GM23338 (cell line): ENCODE measurements around the gene COL15A1. TPM values are rescaled to one million over a fixed set of nuclear protein-coding genes. Genes with fewer than 3 reads are reported as not detected.

Experiments used
- ATAC-seq: fragments of 200-7000 bp; cut with Tn5 transposase; 3 replicates; pipeline ENCODE4 v1.9.1; 2020
- DNase-seq: peaks from one replicate; pipeline ENCODE4 v3.0.0-alpha.2; 2015; ENCODE audit warnings: low spot score
- H2AFZ ChIP-seq: fragments of 200-600 bp; sonication (generic); 2 replicates; pipeline ENCODE4 v1.8.0; 2016; ENCODE audit warnings: antibody characterized with exemption, mild to moderate bottlenecking, moderate library complexity
- H3F3A ChIP-seq: fragments of 200-600 bp; sonication (generic); replicated peaks from 2 replicates; pipeline ENCODE4 v1.8.0; 2017; ENCODE audit warnings: antibody characterized with exemption, mixed run types, low read depth
- H3K27ac ChIP-seq: fragments of 200-600 bp; sonication (generic); 2 replicates; pipeline ENCODE4 v1.6.1; 2016; ENCODE audit warnings: low read depth
- H3K27me3 ChIP-seq: fragments of 200-600 bp; sonication (generic); 2 replicates; pipeline ENCODE4 v1.8.0; 2016; ENCODE audit warnings: mild to moderate bottlenecking, mixed run types, moderate library complexity; ENCODE audit not compliant: insufficient read depth
- H3K36me3 ChIP-seq: fragments of 200-600 bp; sonication (generic); 2 replicates; pipeline ENCODE4 v1.8.0; 2016; ENCODE audit warnings: mild to moderate bottlenecking; ENCODE audit not compliant: insufficient read depth
- H3K4me1 ChIP-seq: fragments of 200-600 bp; sonication (generic); 2 replicates; pipeline ENCODE4 v1.8.0; 2016; ENCODE audit warnings: mild to moderate bottlenecking, moderate library complexity; ENCODE audit not compliant: insufficient read depth
- H3K4me2 ChIP-seq: fragments of 200-600 bp; sonication (generic); 2 replicates; pipeline ENCODE4 v1.7.1; 2017; ENCODE audit warnings: mixed run types
- H3K4me3 ChIP-seq: fragments of 200-600 bp; sonication (generic); 2 replicates; pipeline ENCODE4 v1.6.1; 2016; ENCODE audit warnings: mixed run types
- H3K79me2 ChIP-seq: fragments of 200-600 bp; sonication (generic); replicated peaks from 2 replicates; pipeline ENCODE4 v1.8.0; 2017; ENCODE audit warnings: mild to moderate bottlenecking; ENCODE audit not compliant: insufficient read depth
- H3K9me2 ChIP-seq: fragments of 200-600 bp; sonication (generic); 2 replicates; pipeline ENCODE4 v1.8.0; 2017; ENCODE audit not compliant: insufficient read depth
- H4K20me1 ChIP-seq: fragments of 200-600 bp; sonication (generic); replicated peaks from 2 replicates; pipeline ENCODE4 v1.8.0; 2017; ENCODE audit warnings: mild to moderate bottlenecking; ENCODE audit not compliant: insufficient read depth
- H3K27ac Mint-ChIP-seq: 2 replicates; pipeline ENCODE4 v1.8.0; 2020; ENCODE audit warnings: inconsistent platforms, mild to moderate bottlenecking, moderate library complexity, mixed read lengths
- H3K27me3 Mint-ChIP-seq: 3 replicates; pipeline ENCODE4 v1.8.0; 2022; ENCODE audit warnings: low read depth, mild to moderate bottlenecking, moderate library complexity, mixed read lengths, inconsistent platforms; ENCODE audit not compliant: insufficient read depth, poor library complexity
- H3K36me3 Mint-ChIP-seq: 3 replicates; pipeline ENCODE4 v1.8.0; 2021; ENCODE audit warnings: low read depth, mild to moderate bottlenecking, inconsistent platforms, moderate library complexity, mixed read lengths
- H3K4me1 Mint-ChIP-seq: 3 replicates; pipeline ENCODE4 v1.8.0; 2020; ENCODE audit warnings: mild to moderate bottlenecking, inconsistent platforms, mixed read lengths
- H3K4me3 Mint-ChIP-seq: 3 replicates; pipeline ENCODE4 v1.8.0; 2021; ENCODE audit warnings: moderate library complexity, mild to moderate bottlenecking, inconsistent platforms, mixed read lengths
- H3K9me3 Mint-ChIP-seq: 3 replicates; pipeline ENCODE4 v1.8.0; 2020; ENCODE audit warnings: moderate library complexity, mild to moderate bottlenecking, inconsistent platforms, mixed read lengths
- EZH2 ChIP-seq: fragments of 200-600 bp; sonication (generic); IDR thresholded peaks from one replicate; pipeline ENCODE4 v1.8.0; 2017; ENCODE audit warnings: antibody characterized with exemption, mild to moderate bottlenecking, low read depth; ENCODE audit not compliant: unreplicated experiment
- EZH2phosphoT487 ChIP-seq: fragments of 200-600 bp; sonication (generic); IDR thresholded peaks from one replicate; pipeline ENCODE4 v1.8.1; 2018; ENCODE audit warnings: antibody characterized with exemption; ENCODE audit not compliant: unreplicated experiment
- NANOG ChIP-seq: IDR thresholded peaks from 2 replicates; pipeline ENCODE4 v1.6.1; 2016; ENCODE audit warnings: antibody characterized with exemption, borderline replicate concordance
- POLR2AphosphoS5 ChIP-seq: IDR thresholded peaks from 2 replicates; pipeline ENCODE4 v1.6.1; 2016; ENCODE audit warnings: antibody characterized with exemption, low read depth
- STAT1 ChIP-seq: IDR thresholded peaks from one replicate; pipeline ENCODE4 v1.6.1; 2016; ENCODE audit warnings: antibody characterized with exemption; ENCODE audit not compliant: unreplicated experiment
- ZNF114 ChIP-seq: fragments of 250-450 bp; sonication (Bioruptor Pico); IDR thresholded peaks from 2 replicates; pipeline ENCODE4 v1.5.0; 2020; ENCODE audit warnings: mild to moderate bottlenecking, moderate library complexity
- ZNF331 ChIP-seq: fragments of 250-450 bp; sonication (Bioruptor Pico); IDR thresholded peaks from 2 replicates; pipeline ENCODE4 v1.5.0; 2020; ENCODE audit warnings: low read depth, mild to moderate bottlenecking, moderate library complexity
- polyA plus RNA-seq: library from polyadenylated mRNA; unstranded; fragments of >200 nt; fragmentation: Nextera tagmentation; extraction: Ambion mirVana; gene quantifications from 2 replicates; pipeline ENCODE4 v1.2.1, GENCODE V29; 2016
- total RNA-seq: library from RNA; depleted of rRNA; stranded (reverse); fragments of >200 nt; shearing (Covaris generic); gene quantifications from 2 replicates; pipeline ENCODE4 v1.2.3, GENCODE V29; 2014
- TF ChIP-seq, protein P1 (sequence below): IDR thresholded peaks from one replicate; pipeline ENCODE4 v1.6.1; 2018; ENCODE audit warnings: antibody characterized with exemption; ENCODE audit not compliant: unreplicated experiment
- TF ChIP-seq, protein P2 (sequence below): fragments of 250-450 bp; sonication (Bioruptor Pico); IDR thresholded peaks from 2 replicates; pipeline ENCODE4 v1.5.0; 2020; ENCODE audit warnings: mild to moderate bottlenecking, moderate library complexity

Gene COL15A1
- total and polyA plus RNA-seq, 2 experiments from 2014 or later = 0.17 to 0.18 TPM

DNA sequence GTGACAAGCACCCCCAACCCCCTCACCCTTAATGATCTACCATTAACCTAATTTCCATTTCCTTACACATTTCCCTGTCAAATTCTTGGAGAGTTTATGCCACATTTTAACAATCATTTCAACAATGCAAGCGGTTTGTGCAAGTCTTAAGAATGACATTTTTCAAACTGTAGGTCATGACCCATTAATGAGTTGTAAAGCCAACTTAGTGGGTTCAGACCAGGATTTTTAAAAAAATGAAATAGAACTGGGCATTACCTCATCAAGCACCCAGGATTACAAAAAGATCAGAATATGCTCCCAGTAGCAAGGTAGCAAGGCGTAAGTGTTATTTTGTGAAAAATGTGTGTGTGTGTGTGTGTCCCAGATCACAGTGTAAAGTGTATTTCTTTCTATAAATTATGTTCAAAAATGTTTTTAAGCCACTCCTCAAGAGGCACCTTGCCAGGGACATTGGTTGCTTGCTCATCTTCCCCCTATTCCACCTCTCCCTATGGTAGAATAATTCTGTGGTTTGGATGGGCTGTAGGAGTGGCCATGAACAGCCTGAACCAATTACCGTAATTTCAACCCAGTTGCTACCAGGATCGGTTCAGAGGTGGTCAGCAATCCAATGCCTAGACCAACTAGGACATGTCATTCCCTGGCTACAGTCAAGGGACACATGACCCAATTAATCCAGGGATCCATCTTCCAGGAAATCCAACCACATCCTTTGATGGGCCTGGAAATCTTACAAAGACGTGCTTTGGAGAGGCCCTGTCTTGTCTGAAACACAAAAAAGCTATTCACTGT, 146.8 kb downstream of the COL15A1 start:
- H3K27ac Mint-ChIP-seq = no peak overlapping the region

DNA sequence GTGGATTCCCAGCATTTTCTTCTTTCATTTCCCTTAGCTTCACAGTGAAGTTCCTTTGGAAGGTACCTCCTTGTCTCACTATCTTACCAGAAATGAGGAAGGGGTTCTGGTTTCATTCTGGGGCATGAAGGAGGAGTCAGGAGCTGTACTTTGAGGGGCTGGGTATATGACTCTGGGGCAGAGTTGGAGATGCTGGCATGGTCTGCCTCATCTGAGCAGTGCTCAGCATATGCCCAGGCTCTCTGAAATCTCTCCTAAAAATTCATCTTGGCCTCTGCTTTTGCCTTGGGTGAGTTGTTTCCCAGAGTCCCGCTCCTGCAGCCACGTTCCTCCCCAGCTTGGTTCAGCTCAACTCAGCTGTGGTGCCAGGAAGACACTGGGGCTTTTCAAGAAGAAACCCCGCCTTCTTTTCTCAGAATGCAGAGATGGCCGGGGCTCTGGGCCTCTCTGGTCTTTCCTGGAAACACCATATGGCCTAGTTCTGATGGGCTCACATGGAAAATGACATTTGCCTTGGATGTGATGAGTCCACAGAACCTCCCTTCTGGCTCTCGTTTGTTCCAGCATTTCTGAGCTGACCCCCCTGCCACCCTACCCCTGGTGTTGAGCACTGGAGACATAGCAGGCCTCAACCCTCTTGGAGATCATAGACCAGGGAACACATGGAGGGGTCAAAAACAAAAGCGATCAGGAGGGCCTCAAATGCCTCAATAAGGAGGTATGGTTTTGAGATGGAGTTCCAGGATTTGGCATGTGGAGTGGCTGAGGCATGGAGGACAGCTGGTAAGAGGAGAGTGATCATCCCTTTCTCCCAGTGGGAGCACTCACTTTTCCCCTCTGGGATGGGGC, 149.2 kb downstream of the COL15A1 start:
- no peaks in the 10 kb centered on the region for H4K20me1 ChIP-seq
- Mint-ChIP-seq H3K27ac (no peak overlapping the region), H3K36me3 (0 out of 3 replicates have a peak, but pooled peaks cover 3% of the 10 kb centered on the region), H3K9me3 (peaks cover 23% of the 10 kb centered on the region), H3K4me1 (peaks cover 14% of the 10 kb centered on the region), H3K27me3 (peaks cover 1% of the 10 kb centered on the region), H3K4me3 (no peak overlapping the region)
- no peak for ATAC-seq
- no peak for DNase-seq
- no peak overlapping the region for H2AFZ ChIP-seq
- H3K36me3 ChIP-seq = 0 out of 2 replicates have a peak, but pooled peaks cover 3% of the 10 kb centered on the region
- H3K79me2 ChIP-seq = no peaks in the 10 kb centered on the region
- H3K4me3 ChIP-seq = no peak overlapping the region
- H3K27ac ChIP-seq = no peak overlapping the region
- no peaks in the 10 kb centered on the region for H3F3A ChIP-seq
- no peaks in the 10 kb centered on the region; the same call in 1 of the 2 replicates for H3K4me1 ChIP-seq
- no peaks in the 10 kb centered on the region for H3K27me3 ChIP-seq
- no peak overlapping the region for H3K4me2 ChIP-seq
- 0 out of 2 replicates have a peak, but pooled peaks cover under 1% of the 10 kb centered on the region for H3K9me2 ChIP-seq
- TF ChIP-seq, protein P1, sequence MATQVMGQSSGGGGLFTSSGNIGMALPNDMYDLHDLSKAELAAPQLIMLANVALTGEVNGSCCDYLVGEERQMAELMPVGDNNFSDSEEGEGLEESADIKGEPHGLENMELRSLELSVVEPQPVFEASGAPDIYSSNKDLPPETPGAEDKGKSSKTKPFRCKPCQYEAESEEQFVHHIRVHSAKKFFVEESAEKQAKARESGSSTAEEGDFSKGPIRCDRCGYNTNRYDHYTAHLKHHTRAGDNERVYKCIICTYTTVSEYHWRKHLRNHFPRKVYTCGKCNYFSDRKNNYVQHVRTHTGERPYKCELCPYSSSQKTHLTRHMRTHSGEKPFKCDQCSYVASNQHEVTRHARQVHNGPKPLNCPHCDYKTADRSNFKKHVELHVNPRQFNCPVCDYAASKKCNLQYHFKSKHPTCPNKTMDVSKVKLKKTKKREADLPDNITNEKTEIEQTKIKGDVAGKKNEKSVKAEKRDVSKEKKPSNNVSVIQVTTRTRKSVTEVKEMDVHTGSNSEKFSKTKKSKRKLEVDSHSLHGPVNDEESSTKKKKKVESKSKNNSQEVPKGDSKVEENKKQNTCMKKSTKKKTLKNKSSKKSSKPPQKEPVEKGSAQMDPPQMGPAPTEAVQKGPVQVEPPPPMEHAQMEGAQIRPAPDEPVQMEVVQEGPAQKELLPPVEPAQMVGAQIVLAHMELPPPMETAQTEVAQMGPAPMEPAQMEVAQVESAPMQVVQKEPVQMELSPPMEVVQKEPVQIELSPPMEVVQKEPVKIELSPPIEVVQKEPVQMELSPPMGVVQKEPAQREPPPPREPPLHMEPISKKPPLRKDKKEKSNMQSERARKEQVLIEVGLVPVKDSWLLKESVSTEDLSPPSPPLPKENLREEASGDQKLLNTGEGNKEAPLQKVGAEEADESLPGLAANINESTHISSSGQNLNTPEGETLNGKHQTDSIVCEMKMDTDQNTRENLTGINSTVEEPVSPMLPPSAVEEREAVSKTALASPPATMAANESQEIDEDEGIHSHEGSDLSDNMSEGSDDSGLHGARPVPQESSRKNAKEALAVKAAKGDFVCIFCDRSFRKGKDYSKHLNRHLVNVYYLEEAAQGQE = no peak
- no peak for TF ChIP-seq NANOG
- no peak for TF ChIP-seq EZH2
- TF ChIP-seq ZNF331 = no peak
- TF ChIP-seq ZNF114 (CRISPR knock-in tag) = no peak
- no peak for TF ChIP-seq STAT1
- TF ChIP-seq EZH2phosphoT487 = no peak
- TF ChIP-seq, protein P2, sequence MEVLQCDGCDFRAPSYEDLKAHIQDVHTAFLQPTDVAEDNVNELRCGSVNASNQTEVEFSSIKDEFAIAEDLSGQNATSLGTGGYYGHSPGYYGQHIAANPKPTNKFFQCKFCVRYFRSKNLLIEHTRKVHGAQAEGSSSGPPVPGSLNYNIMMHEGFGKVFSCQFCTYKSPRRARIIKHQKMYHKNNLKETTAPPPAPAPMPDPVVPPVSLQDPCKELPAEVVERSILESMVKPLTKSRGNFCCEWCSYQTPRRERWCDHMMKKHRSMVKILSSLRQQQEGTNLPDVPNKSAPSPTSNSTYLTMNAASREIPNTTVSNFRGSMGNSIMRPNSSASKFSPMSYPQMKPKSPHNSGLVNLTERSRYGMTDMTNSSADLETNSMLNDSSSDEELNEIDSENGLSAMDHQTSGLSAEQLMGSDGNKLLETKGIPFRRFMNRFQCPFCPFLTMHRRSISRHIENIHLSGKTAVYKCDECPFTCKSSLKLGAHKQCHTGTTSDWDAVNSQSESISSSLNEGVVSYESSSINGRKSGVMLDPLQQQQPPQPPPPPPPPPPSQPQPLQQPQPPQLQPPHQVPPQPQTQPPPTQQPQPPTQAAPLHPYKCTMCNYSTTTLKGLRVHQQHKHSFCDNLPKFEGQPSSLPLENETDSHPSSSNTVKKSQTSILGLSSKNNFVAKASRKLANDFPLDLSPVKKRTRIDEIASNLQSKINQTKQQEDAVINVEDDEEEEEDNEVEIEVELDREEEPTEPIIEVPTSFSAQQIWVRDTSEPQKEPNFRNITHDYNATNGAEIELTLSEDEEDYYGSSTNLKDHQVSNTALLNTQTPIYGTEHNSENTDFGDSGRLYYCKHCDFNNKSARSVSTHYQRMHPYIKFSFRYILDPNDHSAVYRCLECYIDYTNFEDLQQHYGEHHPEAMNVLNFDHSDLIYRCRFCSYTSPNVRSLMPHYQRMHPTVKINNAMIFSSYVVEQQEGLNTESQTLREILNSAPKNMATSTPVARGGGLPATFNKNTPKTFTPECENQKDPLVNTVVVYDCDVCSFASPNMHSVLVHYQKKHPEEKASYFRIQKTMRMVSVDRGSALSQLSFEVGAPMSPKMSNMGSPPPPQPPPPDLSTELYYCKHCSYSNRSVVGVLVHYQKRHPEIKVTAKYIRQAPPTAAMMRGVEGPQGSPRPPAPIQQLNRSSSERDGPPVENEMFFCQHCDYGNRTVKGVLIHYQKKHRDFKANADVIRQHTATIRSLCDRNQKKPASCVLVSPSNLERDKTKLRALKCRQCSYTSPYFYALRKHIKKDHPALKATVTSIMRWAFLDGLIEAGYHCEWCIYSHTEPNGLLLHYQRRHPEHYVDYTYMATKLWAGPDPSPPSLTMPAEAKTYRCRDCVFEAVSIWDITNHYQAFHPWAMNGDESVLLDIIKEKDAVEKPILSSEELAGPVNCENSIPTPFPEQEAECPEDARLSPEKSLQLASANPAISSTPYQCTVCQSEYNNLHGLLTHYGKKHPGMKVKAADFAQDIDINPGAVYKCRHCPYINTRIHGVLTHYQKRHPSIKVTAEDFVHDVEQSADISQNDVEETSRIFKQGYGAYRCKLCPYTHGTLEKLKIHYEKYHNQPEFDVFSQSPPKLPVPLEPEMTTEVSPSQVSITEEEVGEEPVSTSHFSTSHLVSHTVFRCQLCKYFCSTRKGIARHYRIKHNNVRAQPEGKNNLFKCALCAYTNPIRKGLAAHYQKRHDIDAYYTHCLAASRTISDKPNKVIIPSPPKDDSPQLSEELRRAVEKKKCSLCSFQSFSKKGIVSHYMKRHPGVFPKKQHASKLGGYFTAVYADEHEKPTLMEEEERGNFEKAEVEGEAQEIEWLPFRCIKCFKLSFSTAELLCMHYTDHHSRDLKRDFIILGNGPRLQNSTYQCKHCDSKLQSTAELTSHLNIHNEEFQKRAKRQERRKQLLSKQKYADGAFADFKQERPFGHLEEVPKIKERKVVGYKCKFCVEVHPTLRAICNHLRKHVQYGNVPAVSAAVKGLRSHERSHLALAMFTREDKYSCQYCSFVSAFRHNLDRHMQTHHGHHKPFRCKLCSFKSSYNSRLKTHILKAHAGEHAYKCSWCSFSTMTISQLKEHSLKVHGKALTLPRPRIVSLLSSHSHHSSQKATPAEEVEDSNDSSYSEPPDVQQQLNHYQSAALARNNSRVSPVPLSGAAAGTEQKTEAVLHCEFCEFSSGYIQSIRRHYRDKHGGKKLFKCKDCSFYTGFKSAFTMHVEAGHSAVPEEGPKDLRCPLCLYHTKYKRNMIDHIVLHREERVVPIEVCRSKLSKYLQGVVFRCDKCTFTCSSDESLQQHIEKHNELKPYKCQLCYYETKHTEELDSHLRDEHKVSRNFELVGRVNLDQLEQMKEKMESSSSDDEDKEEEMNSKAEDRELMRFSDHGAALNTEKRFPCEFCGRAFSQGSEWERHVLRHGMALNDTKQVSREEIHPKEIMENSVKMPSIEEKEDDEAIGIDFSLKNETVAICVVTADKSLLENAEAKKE (CRISPR knock-in tag) = no peak

More for the DNA sequence above, 146.8 kb downstream of the COL15A1 start:
- Histone ChIP-seq H3K9me2 (peaks cover 10% of the 10 kb centered on the region; the same call in 1 of the 2 replicates), H4K20me1 (no peaks in the 10 kb centered on the region), H3K36me3 (0 out of 2 replicates have a peak, but pooled peaks cover 3% of the 10 kb centered on the region), H3K4me1 (no peaks in the 10 kb centered on the region), H2AFZ (no peak overlapping the region), H3K4me2 (no peak overlapping the region), H3K27ac (no peak overlapping the region), H3K79me2 (no peaks in the 10 kb centered on the region), H3F3A (no peaks in the 10 kb centered on the region), H3K4me3 (no peak overlapping the region), H3K27me3 (no peaks in the 10 kb centered on the region)
- ATAC-seq (no peak), DNase-seq (no peak)
- Mint-ChIP-seq H3K4me3 (no peak overlapping the region), H3K27me3 (peaks cover 3% of the 10 kb centered on the region), H3K9me3 (peaks cover 23% of the 10 kb centered on the region), H3K4me1 (no peaks in the 10 kb centered on the region; the same call in 2 of the 3 replicates), H3K36me3 (0 out of 3 replicates have a peak, but pooled peaks cover 3% of the 10 kb centered on the region)
- no peak for TF ChIP-seq POLR2AphosphoS5
